Right hindlimb (tissue), 1 donor: ENCODE measurements around the gene CACNA2D3.

ENCODE experiments used
- DNase-seq: peaks from one replicate; pipeline ENCODE4 v3.0.0-alpha.2; 2018

CACNA2D3 gene

DNA sequence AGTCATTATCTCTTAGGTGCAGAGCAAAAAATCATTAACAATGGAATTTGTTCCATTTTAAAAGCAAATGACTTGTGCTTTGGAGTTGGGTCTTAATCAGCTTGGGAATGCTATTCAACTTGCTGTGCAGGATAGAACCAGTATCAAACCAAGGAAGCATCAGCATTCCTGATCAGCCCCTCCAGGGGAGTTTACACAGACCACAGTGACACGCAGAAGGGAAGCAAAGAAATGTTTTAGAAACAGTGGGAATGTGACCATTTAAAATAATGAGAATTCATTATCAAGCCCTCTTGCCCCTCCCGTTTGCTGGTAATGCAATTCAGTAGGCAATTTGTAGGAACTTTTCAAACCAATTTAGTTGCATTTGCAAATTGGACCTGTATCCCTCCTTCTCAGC lies 650.4 kb downstream of the CACNA2D3 start:
- DNase-seq: no peak

DNA sequence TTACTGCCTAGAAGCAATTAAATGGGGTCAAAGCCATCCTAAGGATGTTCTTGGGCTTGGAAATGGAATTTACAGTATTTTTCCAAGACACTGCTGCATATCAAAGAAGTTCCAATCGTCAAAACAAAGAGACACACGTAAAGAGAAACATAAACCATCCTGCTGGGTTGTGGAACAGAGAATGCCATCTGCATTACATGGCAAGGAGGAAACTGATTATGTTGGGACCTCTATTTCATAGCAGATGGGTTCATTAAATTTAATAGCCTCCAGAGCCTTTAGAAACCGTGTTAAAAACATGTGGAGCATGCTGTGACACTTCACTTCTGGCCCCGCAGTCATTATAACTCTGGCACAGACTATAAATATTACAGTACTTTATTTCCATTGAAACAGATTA lies 650.9 kb downstream of the CACNA2D3 start:
- no peak for DNase-seq

DNA sequence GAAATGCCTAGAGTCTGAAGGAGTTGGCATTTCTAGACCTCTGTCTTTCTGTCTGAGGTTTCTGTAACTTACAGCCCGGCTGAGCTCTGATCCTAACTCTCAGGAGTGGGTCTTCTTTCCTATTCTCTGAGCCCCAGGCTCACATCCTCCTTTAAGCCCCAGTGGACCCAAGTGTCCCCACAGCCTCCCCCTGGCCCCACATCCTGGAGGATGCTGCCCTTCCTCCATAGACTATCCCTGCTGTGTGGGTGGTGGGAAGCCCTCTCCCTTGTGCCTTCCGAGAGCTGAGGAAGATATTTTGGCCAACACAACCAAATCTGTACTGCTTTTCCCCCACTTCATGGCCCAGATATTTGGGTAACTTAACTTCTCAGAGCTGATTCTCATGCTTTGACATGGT lies 654.2 kb downstream of the CACNA2D3 start:
- no peak for DNase-seq

DNA sequence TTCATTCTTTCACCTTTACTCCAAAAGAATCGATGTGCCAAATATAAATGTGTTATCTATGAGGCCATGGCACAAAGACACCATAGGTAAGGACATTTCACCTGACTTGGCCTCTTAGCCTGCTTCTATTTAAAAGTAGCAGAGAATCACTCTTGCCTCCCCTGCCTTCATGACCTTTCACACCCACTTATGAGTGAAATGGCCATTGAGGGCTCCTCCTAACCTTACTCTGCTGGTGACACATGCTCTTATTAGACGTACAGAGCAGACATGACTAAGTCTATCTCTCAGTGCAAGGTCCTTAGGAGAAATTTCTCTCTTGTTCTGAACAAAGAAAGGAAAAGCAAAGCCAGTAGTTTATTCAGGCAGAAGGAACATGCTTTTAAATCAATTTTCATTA lies 654.8 kb downstream of the CACNA2D3 start:
- no peak for DNase-seq

DNA sequence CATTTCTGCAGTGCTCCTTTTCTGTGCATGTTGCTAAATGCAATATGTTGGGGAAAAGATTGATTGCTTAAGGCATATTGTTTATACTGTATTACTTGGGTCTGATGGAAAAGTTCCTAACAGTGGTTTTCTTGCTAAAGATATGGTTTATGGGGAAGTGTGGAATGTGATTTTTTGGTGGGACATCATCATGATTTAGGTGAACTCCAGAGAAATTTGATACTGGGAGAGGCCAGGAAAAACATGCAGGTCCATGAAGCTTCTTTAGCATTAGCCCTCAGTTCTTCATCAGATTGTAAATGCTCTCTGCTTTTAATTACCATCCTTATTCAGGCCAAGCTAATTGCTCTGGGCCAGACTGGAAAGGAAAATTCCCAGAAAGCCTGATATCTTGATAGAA lies 658.0 kb downstream of the CACNA2D3 start:
- no peak for DNase-seq

DNA sequence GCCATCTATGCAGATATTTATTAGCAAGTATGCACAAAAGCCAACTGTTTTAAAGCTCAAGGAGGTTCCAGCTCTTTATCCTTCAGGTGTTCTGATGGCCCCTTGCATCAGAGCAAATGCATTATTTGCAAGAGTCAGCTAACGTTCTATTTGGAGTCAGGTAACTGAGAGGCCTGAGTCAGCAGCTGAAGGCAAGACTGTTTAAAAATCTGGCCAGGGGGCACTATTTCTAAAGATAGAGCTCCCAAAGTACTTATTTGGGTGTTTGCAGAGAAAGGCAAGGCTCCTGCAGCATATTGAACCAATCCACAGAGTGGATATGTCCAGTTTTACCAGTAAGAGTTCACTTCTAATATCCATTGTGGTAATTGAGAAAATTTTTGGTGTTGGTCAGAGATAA lies 659.4 kb downstream of the CACNA2D3 start:
- DNase-seq: no peak

DNA sequence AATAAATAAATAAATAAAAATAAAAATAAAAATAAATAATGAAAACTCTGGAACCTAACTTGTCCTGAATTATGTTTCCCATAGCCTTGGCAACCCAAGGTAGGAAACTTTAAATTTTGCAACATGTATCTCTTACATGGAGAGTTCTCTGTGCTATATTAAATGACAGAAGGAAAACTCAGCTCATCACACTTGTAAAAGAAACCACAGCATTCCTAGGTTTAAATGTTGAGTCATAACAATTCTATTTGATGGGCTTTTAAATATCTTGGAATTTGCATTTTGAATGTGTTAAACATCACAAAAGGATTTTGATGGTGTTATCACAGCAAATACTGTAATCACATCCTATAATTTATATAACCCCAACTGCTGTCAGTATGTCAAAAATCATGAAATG lies 661.3 kb downstream of the CACNA2D3 start:
- no peak for DNase-seq

DNA sequence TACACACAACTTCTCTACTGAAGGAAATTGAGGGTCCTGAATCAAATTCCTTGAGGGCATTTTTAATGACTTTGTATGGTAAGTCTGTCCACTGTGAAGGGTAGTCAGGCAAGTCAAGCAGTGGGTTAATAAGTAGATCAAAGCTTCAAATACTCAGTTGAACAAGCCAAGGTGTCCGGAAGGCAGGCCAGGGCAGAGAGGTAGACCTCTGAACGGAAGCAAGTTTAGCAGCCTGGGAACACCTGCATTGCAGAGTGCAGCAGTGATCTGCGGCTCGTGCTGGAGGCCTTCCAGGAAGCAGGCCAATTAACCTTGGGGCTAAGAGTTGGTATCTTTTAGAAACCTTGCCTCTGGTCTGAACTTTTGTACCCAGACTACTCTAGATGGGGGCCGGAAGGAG lies 661.7 kb downstream of the CACNA2D3 start:
- DNase-seq: no peak

DNA sequence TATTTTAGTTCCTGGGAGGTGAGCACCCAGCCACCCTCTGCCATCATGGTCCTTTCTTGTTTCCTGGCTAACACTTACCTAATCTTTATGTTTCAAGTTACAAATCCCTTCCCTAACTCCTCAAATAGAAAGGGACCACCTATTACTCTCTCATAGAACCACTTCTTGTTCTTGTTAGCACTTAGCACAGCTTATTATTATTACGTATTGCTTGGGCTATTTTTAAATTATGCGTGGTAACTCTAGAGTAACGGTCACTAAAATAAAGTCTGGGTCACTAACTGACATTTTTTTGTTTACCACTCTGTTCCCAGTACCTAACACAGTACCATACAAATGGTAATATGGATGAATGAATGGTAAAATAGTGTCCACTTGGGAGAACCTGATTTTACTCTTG lies 663.6 kb downstream of the CACNA2D3 start:
- no peak for DNase-seq

DNA sequence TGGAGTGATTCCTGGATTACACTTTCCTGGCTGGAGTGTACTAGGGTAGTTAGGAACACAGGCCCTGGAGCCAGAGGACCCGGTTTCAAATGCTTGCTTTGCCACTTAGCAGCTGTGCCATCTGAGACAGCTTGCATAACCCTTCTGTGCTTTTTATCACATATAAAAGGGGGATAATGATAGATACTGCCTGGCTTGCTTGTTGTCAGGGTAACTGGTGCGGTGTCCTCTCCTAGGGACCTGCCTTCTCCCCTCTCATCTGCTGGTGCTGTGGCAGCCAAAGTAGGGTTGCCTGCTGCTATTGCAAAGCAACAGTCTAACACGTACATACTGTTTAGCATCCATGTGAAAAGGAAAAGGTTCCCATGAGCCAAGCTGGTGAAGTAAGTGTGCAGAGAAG lies 667.7 kb downstream of the CACNA2D3 start:
- DNase-seq: no peak

DNA sequence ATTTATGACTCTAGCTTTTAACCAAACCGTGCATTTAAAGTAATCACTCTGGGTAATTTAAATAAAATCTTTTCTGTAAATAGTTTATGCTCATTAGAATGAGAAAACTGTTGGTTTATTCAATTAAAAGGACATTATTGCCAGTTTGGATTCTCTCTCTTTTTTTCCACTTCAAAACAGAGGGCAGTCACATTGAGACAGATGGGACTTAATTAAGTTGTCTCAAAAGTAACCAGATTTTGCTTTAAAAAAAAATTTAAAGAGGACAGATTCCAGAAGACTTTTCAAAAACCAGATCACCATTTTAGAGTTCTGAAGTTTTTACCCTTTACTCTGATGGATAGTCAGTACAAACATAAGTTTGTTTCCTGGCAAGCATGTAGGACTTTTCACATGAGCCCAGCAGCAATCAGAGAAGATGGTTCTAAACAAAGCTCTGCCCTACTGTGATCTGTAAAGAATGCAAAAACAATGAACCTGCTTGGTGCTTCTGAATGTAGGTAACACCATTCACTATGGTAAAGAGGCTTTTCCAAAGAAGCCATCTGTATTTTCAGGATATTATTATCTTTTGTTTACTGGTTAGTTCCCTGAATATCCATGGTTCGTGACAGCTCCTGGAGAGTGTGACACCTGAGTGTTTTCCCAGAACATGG lies 669.3 kb downstream of the CACNA2D3 start:
- no peak for DNase-seq

DNA sequence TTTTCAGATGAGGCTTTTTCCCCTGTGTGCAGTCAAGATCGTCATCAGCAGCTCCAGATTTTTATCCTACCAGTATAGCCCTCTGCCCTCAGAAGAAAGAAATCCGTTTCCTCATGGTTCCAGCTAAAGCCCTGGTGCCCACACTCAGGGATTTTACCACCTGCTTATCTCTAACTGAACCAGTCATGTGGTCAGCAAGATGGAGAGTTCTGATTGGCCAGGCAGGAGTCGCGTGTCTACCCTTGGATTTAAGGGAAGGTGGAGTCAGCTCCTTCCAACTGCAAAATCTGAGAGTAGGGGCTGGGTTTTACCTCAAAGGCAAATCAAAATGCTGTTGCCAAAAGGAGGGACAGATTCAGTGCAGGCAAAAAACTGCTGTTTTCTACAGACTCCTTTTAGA lies 670.2 kb downstream of the CACNA2D3 start:
- no peak for DNase-seq

DNA sequence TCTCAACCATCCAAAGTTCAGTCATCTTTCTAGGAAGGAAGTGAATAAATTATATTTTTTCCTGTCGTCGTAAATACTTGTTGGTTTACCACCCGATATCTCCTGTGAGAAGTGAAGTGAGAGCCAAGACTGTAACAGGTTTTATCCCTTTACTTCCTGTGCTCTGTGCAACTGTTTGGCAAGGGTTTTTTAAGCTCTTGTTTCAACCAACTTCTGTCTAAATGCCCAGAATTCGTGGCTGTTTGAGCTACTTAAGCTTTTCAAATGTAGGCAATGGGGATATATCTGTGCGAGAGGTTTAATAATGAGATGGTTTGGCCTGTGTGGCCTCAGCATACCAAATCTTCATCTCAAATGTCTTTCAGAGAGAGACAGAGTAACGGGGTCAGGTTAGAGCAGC lies 670.8 kb downstream of the CACNA2D3 start:
- no peak for DNase-seq

DNA sequence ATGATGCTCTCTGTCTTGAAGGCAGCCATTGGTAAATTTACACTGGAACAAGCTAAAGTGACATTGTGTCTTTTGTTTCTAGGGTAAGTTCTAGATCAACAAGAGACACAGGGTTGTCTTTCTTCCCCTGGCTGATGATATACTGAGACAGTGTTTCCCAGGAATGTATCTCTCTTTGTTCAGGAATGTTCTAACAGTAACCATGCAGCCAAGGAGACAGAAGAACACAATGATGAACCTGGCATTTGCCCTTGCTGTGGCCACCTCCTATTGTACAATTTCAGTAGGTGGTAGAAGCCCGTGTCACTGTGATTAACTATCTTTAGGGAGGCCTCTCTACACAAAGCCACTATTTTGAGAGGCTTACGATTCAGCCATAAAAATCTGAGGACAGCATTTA lies 674.8 kb downstream of the CACNA2D3 start:
- DNase-seq: no peak

DNA sequence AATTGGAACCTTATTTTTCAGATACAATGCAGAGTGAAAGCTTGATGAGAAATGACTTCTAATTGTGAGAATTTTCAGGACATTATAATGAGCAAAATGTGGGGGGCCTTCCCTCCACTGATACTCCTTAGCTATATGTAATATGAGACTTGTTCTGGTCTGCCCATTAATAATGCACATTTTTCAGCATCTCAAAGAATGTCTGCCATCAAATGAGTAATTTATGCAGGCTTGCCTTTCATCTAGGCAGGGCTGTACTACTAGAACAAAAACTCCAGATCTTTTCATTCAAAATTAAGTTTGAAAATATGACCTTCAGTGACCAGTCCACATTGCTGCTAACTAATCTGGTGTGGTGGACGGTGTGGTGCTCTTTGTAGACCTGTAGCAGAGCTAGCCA lies 678.1 kb downstream of the CACNA2D3 start:
- DNase-seq: no peak

DNA sequence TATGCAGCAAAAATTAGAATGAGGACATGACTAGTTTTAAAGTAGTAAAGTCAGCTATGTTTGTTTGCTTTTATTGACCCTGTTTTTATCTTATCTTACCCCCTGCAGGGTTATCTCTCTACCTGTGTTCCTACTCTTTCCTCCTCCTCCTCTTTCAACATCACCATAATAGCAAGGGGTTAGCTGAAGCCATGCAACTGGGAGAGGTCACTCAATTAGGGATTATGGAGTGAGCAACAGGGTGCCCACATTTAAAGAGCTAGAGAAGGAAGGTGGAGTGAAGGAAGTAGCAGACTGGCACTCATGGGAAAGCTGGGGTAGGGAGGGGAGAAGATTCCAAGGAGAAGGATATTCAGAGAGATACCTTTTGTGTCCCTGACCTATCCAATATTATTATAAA lies 679.6 kb downstream of the CACNA2D3 start:
- no peak for DNase-seq

DNA sequence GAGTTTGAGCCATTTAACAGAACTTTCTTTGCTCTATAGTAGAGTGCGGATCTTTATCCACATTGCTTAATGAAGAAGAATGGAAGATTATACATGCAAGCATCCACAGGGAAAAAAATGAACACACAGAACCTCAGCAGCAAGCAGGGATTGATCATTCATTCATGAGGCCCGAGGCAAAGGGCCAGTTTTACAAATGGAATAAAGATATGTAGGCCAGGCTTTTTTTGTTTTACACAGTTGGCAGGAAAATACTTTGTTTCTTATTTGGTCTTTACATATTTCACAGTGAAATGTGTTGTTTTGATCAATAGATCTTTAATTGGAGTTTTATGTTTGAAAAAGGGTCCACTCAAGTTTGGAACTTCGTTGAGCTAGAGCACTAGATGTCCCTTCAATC lies 688.0 kb downstream of the CACNA2D3 start:
- no peak for DNase-seq

DNA sequence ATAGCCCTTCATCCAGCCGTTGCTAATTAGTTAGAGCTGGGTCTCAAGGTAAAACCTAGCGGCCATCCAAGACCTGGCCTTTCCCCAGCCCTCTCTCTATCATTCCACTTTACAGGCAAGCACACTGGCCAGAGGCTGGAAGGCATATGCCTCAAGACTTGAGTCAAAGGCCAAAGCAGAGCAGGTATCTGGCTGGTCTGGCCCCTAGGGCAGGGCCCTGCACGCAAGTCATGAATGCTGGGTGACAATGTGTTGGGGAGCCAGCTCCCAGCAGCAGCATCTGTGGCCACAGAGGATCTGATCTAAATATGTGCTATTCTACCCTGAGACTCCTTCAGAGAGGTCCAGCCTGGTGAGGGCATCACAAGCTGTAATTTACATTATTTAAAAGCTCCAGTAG lies 691.9 kb downstream of the CACNA2D3 start:
- no peak for DNase-seq

DNA sequence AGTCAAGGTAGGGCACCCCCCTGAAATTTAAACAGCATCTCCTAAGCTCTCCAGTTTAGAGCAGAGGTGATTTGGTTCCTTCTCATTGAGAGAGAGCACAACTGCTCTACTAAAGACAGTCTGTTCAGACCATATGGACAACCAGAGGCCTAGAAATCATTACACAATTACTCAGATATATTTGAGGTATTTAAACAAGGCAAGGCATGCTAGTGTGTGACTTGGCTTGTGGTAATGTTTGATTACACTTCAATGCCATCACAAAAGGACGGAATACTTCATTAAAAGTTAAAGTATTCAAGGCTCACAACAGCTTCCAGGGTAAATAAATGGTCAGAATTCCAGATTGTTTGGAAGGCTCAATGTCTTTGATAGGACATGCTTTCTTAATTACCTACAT lies 695.3 kb downstream of the CACNA2D3 start:
- no peak for DNase-seq

DNA sequence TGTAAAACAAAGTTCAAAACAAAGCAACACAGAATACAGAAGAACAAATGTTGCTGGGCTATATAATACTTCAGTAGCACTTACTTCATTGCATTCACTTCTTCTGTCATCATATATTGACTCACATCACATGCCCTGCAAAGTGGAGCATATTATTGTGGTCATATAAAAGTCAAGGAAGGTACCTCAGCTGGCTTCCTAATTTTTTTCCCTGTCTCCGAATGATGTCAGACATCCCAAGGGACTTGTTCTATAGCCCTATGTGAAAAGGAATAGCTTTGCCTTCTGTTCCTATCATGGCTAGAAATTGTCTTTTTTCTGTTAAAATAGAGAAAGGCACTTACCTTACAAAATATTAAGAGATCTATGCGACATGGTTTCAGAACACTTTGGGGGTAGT lies 696.1 kb downstream of the CACNA2D3 start:
- no peak for DNase-seq

DNA sequence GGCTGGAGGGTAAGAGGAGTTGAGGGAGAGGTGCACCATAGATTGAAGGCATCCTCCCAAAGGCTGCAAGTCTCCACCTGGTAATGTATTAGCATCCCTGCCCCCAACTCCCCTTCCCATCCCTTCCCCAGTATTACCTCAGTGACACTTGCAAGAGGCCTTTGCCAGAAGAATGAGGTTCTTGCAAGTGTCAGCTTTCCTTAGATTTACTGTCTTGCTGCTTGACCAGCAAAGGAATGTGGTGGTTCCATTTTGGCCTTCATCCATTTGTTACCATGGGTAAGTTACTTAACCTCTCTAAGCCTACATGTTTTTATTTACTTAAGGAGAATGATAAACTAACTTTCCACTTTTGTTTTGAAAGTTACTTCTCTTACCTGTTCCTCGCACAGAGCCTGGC lies 696.6 kb downstream of the CACNA2D3 start:
- no peak for DNase-seq

DNA sequence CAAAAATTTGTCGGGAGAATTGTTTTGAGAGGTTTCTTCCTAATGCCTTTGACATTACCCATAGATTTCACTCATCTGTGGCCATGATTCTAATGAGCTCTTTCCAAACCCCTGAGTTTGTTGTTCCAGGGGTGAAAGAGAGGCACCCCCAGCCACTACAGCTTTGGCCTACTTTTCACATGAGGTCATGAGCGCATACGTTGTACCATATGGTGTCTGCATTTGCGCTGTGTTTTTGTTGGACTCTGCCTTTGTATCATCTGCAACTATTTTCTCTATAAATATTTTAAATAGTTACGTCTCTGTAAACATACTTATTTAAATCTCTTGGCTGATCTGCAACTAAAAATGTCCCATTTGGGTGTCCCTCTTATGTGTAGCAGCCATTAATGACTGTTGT lies 697.6 kb downstream of the CACNA2D3 start:
- no peak for DNase-seq

DNA sequence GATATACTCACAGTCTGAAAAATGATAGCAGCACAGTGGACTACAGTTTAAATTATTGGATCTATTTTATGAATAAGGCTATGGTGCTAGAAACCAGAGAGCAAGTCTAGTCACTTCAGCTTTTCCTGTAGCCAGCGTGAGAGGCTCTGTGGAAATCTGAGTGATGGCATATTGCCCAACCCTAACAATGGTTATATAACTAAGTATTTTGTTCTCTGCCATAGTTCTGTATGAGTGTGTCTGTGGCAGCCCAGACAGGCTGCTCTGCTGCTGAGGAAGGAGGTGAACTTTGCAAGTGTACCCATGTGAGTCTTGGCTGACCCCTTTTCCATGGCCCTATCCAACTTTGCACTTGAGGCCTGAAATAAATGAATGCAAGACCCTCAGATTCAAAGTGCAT lies 699.9 kb downstream of the CACNA2D3 start:
- no peak for DNase-seq

DNA sequence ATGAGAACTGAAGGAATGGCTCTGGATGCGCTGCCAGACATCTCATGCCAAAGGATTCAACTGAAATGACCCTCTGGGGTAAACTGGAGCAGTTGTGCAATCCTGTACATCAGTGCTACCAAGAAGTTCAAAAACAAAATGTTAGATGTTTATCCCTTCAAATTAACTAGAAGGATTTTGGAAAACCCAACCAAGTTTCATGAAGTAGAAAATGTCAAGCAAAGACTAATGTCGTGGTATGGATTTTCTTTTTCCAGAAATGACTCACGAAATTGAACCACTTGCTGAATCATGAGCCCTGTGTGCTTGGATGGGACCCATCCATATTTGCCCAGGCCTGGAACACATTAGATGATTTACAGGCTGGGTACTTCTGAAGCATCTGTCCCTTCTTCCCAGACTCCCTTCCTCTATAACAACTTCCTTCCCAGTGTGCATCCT lies 703.9 kb downstream of the CACNA2D3 start:
- no peak for DNase-seq

DNA sequence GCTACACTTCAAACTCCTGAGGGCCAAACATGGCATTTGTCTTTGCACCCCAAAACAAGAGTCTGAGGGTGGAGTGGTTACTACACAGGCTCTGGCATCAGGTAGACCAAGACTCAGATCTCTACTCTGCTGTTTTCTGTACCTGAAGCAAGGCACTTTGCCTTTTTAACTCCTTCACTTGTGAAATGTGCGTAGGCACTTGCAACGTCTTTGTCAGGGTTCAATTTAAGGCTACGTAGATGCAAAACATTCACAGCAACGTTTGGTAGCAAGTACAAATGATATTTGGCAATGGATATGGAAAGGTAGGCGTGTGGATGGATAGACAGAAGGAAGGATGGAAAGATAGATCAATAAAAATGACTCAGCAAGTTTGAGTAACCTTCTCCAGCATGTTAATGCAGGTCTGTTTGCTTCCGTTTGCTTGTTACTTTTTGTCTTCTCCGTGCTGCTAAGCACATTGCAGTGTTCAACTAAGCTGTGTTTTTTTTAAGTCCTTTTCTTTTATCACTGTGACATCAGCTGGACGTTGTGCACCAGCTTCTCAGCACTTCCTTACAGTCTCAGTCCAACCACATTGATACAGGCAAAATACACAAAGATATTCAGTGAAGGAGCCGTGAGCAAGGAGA lies 704.8 kb downstream of the CACNA2D3 start:
- no peak for DNase-seq
